Vagina (tissue), 2 donors: ENCODE results near the gene PROB1. TPM values are rescaled to one million over a fixed set of nuclear protein-coding genes. Genes with fewer than 3 reads are reported as not detected.

Source experiments
- DNase-seq, 2 donors: peaks; one replicate each; pipeline ENCODE4 v3.0.0-alpha.2; 2017; ENCODE audit errors: extremely low spot score in 2 of 2
- H3K27ac ChIP-seq: fragments of 200-600 bp; sonication (generic); one replicate; pipeline ENCODE4 v1.5.1; 2019
- H3K27me3 ChIP-seq: fragments of 200-600 bp; sonication (generic); one replicate; pipeline ENCODE4 v1.5.1; 2019
- H3K36me3 ChIP-seq, 2 donors: fragments of 200-600 bp; sonication (generic); one replicate each; pipeline ENCODE4 v1.5.1; 2017 to 2019
- H3K4me1 ChIP-seq: fragments of 200-600 bp; sonication (generic); one replicate; pipeline ENCODE4 v1.5.1; 2019
- H3K4me3 ChIP-seq, 2 donors: fragments of 200-600 bp; sonication (generic); 1 replicate in 1 of 2; 2 replicates in 1 of 2; pipeline ENCODE4 v1.5.1; 2016 to 2019
- H3K9me3 ChIP-seq: fragments of 200-600 bp; sonication (generic); one replicate; pipeline ENCODE4 v1.5.1; 2019
- POLR2A ChIP-seq, 2 donors: fragments of 450-650 bp; IDR thresholded peaks; one replicate each; pipeline ENCODE4 v1.6.1; 2017; ENCODE audit warnings: antibody characterized with exemption in 2 of 2, mild to moderate bottlenecking in 2 of 2, moderate library complexity in 2 of 2
- POLR2AphosphoS5 ChIP-seq, 2 donors: sonication (generic); formaldehyde crosslinking; IDR thresholded peaks; one replicate each; pipeline ENCODE4 v1.9.0; 2017; ENCODE audit warnings: antibody characterized with exemption in 2 of 2, mild to moderate bottlenecking in 2 of 2, low read depth in 1 of 2; ENCODE audit not compliant: insufficient read depth in 1 of 2
- intact Hi-C: fragments of 100-400 bp; cut with DNase I; formaldehyde crosslinking; loops from one replicate; pipeline ENCODE4 v1.15.1; 2023
- total RNA-seq: library from RNA; depleted of rRNA; stranded (reverse); fragments of >200 nt; gene quantifications from one replicate; pipeline ENCODE4 v1.2.3, GENCODE V29; 2016
- TF ChIP-seq, protein P1 (sequence below), 3 experiments: fragments of 450-650 bp in 2 of 3; fragments of 200-600 bp in 1 of 3; sonication (generic) in 1 of 3; IDR thresholded peaks; one replicate each; pipeline ENCODE4 v1.5.1; 2017 to 2019; ENCODE audit warnings: antibody characterized with exemption in 3 of 3, mild to moderate bottlenecking in 2 of 3, moderate library complexity in 2 of 3

Gene PROB1
- total RNA-seq, 1 donor from 2014 or later: 2.5 TPM

DNA sequence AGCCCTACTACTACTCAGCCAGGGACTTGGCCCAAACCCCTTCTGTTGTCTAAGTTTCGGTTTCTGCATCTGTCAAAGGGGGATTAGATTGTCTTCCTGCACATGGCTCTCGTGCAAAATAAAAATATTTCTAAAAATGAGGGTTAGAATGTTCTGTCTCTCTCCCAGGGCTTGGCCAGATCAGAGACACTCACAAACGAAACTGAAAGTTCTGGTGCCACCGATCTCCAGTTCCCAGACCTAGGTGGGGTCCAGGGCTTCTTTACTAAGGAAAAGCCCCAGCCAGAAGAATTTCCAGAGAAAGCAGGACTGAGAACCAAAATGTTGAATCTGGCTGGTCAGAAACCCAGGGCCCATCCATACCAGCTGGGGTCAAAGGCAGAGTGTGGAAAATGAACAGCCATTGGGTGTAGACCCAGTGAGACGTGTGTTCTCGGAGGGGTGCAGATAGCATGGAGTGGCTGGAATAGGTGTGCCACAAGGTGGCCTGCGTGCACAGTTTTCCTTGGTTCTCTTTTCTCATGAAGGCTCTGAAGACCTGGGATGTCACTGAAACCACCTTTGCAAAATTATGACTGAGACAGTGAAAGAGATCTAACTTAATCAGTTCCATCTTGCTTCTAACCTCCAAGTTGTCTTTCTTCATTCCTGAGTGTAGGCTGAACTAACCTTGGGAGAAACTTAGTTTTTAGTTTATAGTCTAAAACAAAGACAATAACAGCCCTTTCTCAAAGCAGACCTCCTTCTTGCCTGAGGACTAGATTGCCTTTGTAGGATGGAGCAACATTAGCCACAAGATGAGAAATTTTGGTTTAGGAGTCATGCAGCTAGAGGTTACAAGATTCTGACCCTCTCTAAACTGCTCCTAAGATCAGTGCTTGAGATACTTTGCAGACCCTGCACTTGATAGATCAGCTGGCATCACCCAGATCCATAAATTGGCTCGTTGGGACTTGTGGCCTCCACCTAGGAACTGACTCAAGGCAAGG, 9.5 kb downstream of the PROB1 start:
- Histone ChIP-seq H3K36me3 (no peaks in the 10 kb centered on the region), H3K9me3 (no peaks in the 10 kb centered on the region), H3K4me3 (peak overlapping the region; percentile 7 to 16), H3K27ac (peak overlapping the region; percentile 80), H3K4me1 (peaks cover 38% of the 10 kb centered on the region), H3K27me3 (no peaks in the 10 kb centered on the region)
- no peak for DNase-seq
- intact Hi-C loops: no loop called here
- TF ChIP-seq POLR2AphosphoS5 (IDR thresholded peaks at IDR 0.05; ENCODE audit: insufficient read depth in 1 of 2, low read depth in 1 of 2): no peak
- TF ChIP-seq, protein P1, sequence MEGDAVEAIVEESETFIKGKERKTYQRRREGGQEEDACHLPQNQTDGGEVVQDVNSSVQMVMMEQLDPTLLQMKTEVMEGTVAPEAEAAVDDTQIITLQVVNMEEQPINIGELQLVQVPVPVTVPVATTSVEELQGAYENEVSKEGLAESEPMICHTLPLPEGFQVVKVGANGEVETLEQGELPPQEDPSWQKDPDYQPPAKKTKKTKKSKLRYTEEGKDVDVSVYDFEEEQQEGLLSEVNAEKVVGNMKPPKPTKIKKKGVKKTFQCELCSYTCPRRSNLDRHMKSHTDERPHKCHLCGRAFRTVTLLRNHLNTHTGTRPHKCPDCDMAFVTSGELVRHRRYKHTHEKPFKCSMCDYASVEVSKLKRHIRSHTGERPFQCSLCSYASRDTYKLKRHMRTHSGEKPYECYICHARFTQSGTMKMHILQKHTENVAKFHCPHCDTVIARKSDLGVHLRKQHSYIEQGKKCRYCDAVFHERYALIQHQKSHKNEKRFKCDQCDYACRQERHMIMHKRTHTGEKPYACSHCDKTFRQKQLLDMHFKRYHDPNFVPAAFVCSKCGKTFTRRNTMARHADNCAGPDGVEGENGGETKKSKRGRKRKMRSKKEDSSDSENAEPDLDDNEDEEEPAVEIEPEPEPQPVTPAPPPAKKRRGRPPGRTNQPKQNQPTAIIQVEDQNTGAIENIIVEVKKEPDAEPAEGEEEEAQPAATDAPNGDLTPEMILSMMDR (IDR thresholded peaks at IDR 0.05): no peak
- no peak for TF ChIP-seq POLR2A (IDR thresholded peaks at IDR 0.05)

DNA sequence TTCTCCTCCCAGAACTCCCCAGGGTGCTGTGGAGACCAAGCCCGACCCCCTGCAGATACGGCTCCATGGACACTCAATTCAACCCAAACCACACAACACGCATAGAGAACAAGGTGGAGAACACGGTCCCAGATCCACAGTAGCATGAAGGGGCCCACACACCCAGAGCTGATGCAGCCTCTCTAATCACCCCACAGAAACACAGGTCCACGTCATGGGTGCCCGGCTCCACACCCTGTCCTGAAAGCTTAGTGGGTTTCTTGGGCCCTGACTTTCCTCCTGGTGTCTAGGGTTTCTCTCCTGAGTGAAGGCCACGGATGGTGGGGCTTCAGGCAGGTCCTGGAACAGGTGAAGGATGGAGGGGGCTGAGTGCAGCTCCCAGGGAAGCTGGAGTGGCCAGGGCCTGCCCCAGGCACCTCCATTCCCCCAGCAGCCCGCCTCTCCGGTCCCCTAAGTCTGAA, 10.3 kb downstream of the PROB1 start:
- Histone ChIP-seq H3K9me3 (no peaks in the 10 kb centered on the region), H3K36me3 (no peaks in the 10 kb centered on the region), H3K27ac (peak overlapping the region; percentile 80), H3K4me3 (peak overlapping the region; percentile 7 to 16), H3K4me1 (peaks cover 38% of the 10 kb centered on the region), H3K27me3 (no peaks in the 10 kb centered on the region)
- peak in 1 of 2 donors; percentile 84 for DNase-seq
- intact Hi-C loops: no loop called here
- TF ChIP-seq POLR2AphosphoS5 (IDR thresholded peaks at IDR 0.05; ENCODE audit: insufficient read depth in 1 of 2, low read depth in 1 of 2) (no peak), POLR2A (IDR thresholded peaks at IDR 0.05) (no peak)
- TF ChIP-seq, protein P1 (IDR thresholded peaks at IDR 0.05): no peak

DNA sequence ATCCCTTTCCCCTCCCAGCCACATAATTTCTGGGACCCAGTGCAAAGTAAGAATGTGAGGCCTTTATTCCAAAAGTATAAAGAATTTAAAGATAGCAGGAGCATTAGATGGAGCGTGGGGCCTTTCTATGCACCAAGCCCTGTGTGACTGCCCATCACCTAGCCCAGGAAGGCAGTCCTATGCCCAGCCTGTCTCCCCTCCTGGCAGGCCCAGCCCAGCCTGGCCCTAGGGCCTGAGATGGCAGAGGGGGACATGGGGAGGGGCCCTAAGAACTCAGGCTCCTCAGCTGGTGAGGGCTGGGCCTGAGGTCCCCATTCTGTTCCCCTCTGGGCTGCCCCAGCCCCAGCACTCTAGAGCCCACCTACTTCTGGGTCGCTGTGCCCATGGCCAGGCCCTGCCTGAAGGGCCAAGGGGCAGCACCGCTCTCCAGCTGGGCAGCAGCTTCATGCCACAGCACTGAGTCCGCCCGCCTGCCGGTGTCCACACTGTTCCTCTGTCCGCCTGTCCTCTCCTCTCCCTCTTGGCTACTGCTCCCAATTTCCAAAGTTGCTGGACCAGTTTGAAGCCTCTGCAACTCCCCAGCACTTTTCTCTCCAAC, 10.8 kb downstream of the PROB1 start:
- Histone ChIP-seq H3K36me3 (no peaks in the 10 kb centered on the region), H3K4me1 (peaks cover 38% of the 10 kb centered on the region), H3K9me3 (no peaks in the 10 kb centered on the region), H3K4me3 (no peak overlapping the region), H3K27me3 (no peaks in the 10 kb centered on the region), H3K27ac (peak overlapping the region; percentile 80)
- intact Hi-C loops: no loop called here
- TF ChIP-seq POLR2AphosphoS5 (IDR thresholded peaks at IDR 0.05; ENCODE audit: insufficient read depth in 1 of 2, low read depth in 1 of 2) (no peak), POLR2A (IDR thresholded peaks at IDR 0.05) (no peak)
- TF ChIP-seq, protein P1 (IDR thresholded peaks at IDR 0.05): no peak
- peak in 1 of 2 donors; percentile 84 for DNase-seq

DNA sequence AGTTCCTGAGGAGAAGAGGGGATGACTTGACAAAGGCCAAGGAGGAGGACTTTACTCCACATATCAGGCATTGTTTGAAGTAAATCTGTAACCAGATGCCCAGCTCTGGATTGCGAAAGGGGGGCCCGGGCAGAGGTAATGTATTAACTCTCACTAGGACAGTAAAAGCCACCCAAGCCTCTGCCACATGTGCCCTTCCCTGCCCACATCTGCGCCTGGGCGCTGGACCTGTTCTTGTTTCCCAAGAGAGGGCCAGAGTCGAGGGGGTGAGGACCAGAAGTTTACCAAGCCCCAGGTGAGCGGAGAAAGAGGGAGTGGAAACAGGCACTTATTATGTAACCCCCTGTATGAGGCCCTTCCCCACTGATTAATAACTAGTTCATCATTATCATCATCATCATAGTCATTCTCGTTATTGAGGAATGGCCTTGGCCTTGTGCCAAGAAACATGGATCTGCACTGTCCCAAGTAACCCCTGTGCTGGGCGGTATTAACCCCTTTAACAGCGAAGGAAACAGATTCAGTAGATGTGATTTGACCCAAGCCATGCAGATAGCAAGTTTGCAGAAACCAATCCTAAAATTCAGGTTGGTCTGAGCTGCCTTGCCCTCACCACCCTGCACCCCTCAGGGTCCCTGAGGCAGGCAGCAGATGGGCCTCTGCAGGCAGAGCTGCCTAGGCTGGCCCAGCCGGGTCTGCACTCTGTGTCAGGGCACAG, 11.5 kb downstream of the PROB1 start, which contains the start of gene SLC23A1:
Gene SLC23A1, minus strand, starts transcription at position 23 of the 718 bp plus-strand sequence. CDS start 44 bp downstream, outside the sequence.
- Histone ChIP-seq H3K27ac (peak within 1 kb of the TSS; percentile 80), H3K36me3 (no peaks in the 10 kb centered on the region), H3K4me1 (peaks cover 36% of the 10 kb centered on the region), H3K27me3 (no peaks in the 10 kb centered on the region), H3K4me3 (no peak within 1 kb of the TSS), H3K9me3 (no peaks in the 10 kb centered on the region)
- intact Hi-C loops: no loop called here
- TF ChIP-seq POLR2AphosphoS5 (IDR thresholded peaks at IDR 0.05; ENCODE audit: insufficient read depth in 1 of 2, low read depth in 1 of 2) (no peak), POLR2A (IDR thresholded peaks at IDR 0.05) (no peak)
- TF ChIP-seq, protein P1 (IDR thresholded peaks at IDR 0.05): no peak
- DNase-seq: no peak
